Measurements from ENCODE around the gene RGS3.
A peak's percentile ranks its signal among the peaks of the same experiment; 100 is the strongest.

Gene RGS3

DNA sequence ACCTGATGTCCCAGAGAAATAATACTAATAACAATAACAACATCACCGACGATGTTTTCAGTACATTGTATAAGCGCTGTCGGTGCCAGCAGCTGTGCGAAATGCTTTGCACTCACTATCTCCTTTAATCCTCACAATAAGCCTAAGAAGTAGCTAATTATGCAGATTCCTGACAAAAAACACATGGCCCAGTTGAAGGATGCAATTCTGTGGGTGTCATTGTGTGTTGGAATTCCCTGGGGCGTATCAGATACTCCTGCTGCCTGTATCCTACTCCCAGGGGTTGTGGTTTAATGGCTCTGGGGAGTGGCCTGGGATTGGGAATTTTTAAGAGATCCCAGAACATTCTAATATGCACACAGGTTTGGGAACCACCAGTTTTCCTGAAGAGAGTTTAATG lies 154.0 kb downstream of the RGS3 start:
- no peaks in the 10 kb centered on the region for H3K36me3 ChIP-seq (ENCODE audit: control insufficient read depth, insufficient read depth, low read length)
- no peak overlapping the region for H3K27ac ChIP-seq (ENCODE audit: low read length)
- peaks cover 3% of the 10 kb centered on the region; the same call in 1 of the 2 replicates for H3K4me1 ChIP-seq (ENCODE audit: control insufficient read depth, insufficient read depth, low read length)
- no peaks in the 10 kb centered on the region for H3K27me3 ChIP-seq (ENCODE audit: control insufficient read depth, insufficient read depth, low read length)
- no CpG with 5 or more reads among the region's 6 CpGs for WGBS (ENCODE audit: insufficient coverage, insufficient read length)
- no peak overlapping the region for H3K4me3 ChIP-seq (ENCODE audit: low read length)
- no peaks in the 10 kb centered on the region for H3K9me3 ChIP-seq (ENCODE audit: control insufficient read depth, insufficient read depth, low read length)
- no peak for DNase-seq (ENCODE audit: low read depth, low spot score)

DNA sequence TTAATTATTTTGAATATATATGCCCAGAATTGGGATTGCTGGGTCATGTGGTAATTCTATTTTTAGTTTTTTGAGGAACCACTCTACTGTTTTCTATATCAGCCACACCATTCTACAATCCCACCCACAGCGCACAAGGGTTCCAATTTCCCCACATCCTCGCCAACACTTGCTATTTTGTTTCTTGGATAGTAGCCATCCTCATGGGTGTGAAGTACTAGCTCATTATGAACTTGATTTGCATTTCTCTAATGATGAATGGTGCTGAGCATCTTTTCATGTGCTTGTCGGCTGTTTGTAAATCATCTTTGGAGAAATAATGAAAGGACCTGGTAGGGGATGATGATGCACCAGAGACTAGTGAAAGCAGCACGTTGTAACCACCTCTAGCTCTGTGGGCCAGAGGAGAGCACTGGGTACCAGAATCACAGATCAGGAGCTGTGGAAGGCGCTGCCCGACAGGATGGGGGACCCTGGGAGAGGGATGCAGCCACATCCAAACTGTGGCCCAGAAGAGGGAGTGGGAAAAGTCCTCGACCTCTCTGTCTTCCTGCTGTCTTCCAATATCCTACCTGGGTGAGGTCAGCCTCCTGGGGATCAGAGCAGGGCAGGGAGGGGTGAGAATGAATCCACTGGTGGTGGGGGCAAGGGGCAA lies 155.4 kb downstream of the RGS3 start:
- Histone ChIP-seq H3K27ac (ENCODE audit: low read length) (no peak overlapping the region), H3K27me3 (ENCODE audit: control insufficient read depth, insufficient read depth, low read length) (no peaks in the 10 kb centered on the region), H3K4me3 (ENCODE audit: low read length) (no peak overlapping the region), H3K4me1 (ENCODE audit: control insufficient read depth, insufficient read depth, low read length) (peaks cover 6% of the 10 kb centered on the region; the same call in 1 of the 2 replicates), H3K36me3 (ENCODE audit: control insufficient read depth, insufficient read depth, low read length) (no peaks in the 10 kb centered on the region), H3K9me3 (ENCODE audit: control insufficient read depth, insufficient read depth, low read length) (no peaks in the 10 kb centered on the region)
- WGBS (ENCODE audit: insufficient coverage, insufficient read length): no CpG with 5 or more reads among the region's 7 CpGs
- DNase-seq (ENCODE audit: low read depth, low spot score): no peak

DNA sequence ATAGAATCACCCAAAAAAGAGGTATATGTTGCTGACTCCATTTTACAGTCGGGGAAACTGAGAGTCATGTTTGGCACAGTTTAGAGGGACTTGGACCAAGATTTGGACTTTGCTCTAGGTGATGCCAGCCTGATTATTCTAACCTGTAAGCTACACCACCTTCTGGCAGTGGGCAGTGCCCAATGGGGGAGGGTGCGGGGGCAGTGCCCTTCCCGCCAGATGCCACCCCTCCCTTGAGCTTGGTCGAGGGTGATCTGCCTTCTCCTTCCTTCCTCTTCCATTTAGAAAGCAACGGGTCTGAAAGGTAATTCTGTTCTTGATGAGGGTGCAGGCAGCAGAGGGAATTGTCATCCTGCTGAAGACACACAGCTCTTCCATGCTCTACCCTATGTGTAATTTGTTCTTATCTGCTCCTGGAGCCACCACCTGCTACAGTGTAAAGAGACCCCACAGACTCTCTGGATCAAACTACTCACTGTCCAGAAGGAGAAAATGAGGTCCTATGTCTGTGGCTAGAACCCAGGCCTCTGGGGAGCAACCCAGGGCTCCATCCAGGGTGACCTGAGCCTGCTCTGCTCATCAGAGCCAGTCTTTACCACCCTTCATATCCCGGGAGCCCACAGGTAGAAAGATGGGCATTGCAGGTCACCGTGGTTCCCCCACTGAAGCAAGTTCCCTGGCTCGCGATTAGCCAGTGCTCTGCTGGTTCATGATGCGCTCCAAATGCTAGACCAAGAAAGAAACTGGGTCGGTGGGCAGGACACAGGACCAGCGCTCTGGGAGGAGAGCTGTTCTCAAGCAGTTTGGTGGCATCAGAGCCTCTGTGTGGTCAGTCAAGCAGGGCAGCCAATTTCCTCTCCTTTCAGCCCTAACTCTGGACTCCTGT lies 156.2 kb downstream of the RGS3 start:
- H3K27ac ChIP-seq (ENCODE audit: low read length): no peak overlapping the region
- WGBS (ENCODE audit: insufficient coverage, insufficient read length): no CpG with 5 or more reads among the region's 12 CpGs
- H3K4me1 ChIP-seq (ENCODE audit: control insufficient read depth, insufficient read depth, low read length): peaks cover 6% of the 10 kb centered on the region; the same call in 1 of the 2 replicates
- H3K4me3 ChIP-seq (ENCODE audit: low read length): no peak overlapping the region
- no peak for DNase-seq (ENCODE audit: low read depth, low spot score)
- H3K27me3 ChIP-seq (ENCODE audit: control insufficient read depth, insufficient read depth, low read length): no peaks in the 10 kb centered on the region
- no peaks in the 10 kb centered on the region for H3K9me3 ChIP-seq (ENCODE audit: control insufficient read depth, insufficient read depth, low read length)
- H3K36me3 ChIP-seq (ENCODE audit: control insufficient read depth, insufficient read depth, low read length): no peaks in the 10 kb centered on the region

DNA sequence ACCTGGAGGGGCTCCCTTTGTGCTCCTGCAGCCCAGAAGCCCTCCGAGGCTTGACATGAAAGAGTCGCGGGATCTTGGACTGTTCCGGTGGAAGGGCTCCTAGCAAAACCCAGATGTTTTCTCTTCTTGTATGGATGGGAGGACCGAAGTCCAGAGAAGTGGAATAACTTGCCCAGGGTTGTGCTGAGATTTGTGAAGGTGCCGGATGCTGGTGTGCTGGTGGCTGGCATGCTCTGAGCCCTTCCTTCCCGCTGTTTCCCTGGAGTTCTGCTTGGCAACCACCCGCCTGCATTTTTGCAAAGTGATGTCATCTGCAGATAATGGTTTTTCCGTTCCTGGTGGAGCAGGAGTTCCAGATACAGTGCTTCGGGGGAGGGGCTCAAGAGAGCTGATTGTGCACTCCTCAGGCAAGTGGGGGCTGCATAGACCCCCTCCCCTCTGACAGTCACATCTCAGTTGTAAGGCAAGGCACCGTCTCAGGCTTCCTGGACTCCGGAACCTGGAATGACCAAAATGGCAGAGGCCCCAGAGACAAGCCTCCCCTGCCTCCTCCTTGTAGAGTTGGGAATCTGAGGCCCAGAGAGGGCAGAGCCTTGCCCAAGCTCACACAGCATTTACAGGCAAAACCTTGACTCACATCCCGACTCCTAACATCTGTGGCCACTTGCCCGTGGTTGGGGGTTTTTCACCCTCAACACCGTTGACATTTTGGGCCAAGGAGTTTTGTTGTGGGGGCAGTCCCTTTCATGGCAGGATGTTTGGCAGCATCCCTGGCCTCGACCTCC lies 157.0 kb downstream of the RGS3 start:
- Histone ChIP-seq H3K4me3 (ENCODE audit: low read length) (no peak overlapping the region), H3K27me3 (ENCODE audit: control insufficient read depth, insufficient read depth, low read length) (no peaks in the 10 kb centered on the region), H3K9me3 (ENCODE audit: control insufficient read depth, insufficient read depth, low read length) (no peaks in the 10 kb centered on the region), H3K36me3 (ENCODE audit: control insufficient read depth, insufficient read depth, low read length) (no peaks in the 10 kb centered on the region), H3K4me1 (ENCODE audit: control insufficient read depth, insufficient read depth, low read length) (peaks cover 6% of the 10 kb centered on the region), H3K27ac (ENCODE audit: low read length) (no peak overlapping the region)
- DNase-seq (ENCODE audit: low read depth, low spot score): peak; percentile 67
- no CpG with 5 or more reads among the region's 16 CpGs for WGBS (ENCODE audit: insufficient coverage, insufficient read length)

DNA sequence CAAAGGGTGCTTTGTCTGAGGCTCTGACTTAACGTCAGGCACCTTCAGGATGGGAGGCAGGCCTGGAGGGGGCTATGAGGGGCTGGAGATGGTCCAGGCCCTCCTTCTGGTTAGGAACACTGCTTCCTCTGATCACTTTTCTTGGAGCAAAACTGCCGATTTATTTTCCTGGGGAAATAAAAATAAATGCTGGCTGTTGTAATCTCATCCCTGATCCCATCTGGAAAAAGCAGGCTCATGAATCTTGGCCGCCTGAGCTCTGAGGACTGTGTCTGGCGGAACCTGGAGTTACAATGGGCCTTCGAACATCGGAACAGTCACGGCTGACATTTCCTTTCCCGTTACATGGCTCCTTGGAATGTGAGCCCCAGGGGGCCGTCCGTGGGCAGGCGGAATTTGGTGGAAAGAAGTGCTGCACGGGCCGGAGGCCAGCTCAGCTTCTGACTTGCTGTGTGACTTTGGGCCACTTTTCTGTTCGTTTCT lies 157.8 kb downstream of the RGS3 start:
- no peak for DNase-seq (ENCODE audit: low read depth, low spot score)
- no CpG with 5 or more reads among the region's 14 CpGs for WGBS (ENCODE audit: insufficient coverage, insufficient read length)

DNA sequence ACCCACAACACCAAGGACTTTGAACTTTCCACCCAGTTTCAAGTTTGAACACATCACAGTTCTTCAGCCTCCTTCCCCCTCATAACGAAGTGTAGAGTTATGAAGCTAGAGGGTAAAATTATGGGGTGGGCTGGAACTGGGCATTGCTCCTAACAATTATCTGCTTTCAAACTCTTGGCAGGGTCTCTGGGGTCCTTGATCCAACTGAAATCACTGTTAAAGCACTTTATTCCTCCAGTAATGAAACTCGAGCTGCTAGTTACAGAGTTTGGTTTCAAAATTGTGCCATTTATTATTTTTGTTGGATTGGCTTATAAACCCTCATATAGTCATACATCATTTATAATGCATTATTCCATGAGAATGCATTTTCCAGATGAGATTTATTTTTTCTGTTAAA lies 158.5 kb downstream of the RGS3 start:
- H3K9me3 ChIP-seq (ENCODE audit: control insufficient read depth, insufficient read depth, low read length): no peaks in the 10 kb centered on the region
- H3K27ac ChIP-seq (ENCODE audit: low read length): no peak overlapping the region
- no CpG with 5 or more reads among the region's 2 CpGs for WGBS (ENCODE audit: insufficient coverage, insufficient read length)
- H3K27me3 ChIP-seq (ENCODE audit: control insufficient read depth, insufficient read depth, low read length): no peaks in the 10 kb centered on the region
- no peak overlapping the region for H3K4me3 ChIP-seq (ENCODE audit: low read length)
- H3K36me3 ChIP-seq (ENCODE audit: control insufficient read depth, insufficient read depth, low read length): no peaks in the 10 kb centered on the region
- peaks cover 6% of the 10 kb centered on the region for H3K4me1 ChIP-seq (ENCODE audit: control insufficient read depth, insufficient read depth, low read length)
- no peak for DNase-seq (ENCODE audit: low read depth, low spot score)

More for the DNA sequence above, 157.8 kb downstream of the RGS3 start:
- H3K27me3 ChIP-seq (ENCODE audit: control insufficient read depth, insufficient read depth, low read length): no peaks in the 10 kb centered on the region
- no peaks in the 10 kb centered on the region for H3K36me3 ChIP-seq (ENCODE audit: control insufficient read depth, insufficient read depth, low read length)
- no peaks in the 10 kb centered on the region for H3K9me3 ChIP-seq (ENCODE audit: control insufficient read depth, insufficient read depth, low read length)
- H3K4me3 ChIP-seq (ENCODE audit: low read length): no peak overlapping the region
- no peak overlapping the region for H3K27ac ChIP-seq (ENCODE audit: low read length)
- peaks cover 6% of the 10 kb centered on the region for H3K4me1 ChIP-seq (ENCODE audit: control insufficient read depth, insufficient read depth, low read length)

DNA sequence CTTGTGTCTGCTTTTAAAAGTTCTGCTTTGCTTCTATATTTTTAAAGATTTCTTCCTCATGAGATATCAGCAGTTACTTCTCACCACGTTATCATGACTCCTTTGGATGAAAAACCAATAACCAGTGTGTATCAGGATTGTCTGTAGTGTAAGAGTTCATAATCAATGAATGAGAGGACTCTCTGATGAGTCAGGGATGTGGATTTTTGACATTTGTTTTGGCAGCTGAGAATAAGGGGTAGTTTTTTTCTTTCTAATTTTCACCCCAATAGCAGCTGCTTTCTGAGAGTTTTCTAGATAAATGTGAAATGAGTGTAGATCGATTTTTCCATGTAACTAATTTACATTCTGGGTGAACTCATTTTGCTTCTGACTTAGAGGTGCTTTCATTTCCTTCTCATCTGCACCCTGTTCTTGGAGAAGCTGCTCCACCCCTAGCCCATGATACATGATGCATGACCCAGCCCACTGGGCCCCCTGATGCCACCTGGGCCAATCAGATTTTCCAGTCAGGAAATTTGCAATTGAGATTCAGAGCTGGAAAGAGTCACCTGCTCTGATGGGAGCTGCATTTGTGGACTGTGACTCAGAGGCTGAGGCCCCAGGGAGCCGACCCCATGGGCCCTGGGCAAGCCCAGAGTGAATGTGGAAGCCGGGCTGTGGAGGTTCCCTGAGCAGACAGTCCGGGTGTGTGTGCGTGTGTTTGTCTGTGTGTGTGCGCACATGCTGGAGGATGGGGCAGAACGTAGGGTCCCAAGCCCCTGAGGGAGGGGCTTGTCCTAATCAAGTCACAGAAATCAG lies 159.3 kb downstream of the RGS3 start:
- H3K4me3 ChIP-seq (ENCODE audit: low read length): no peak overlapping the region
- no peak overlapping the region for H3K27ac ChIP-seq (ENCODE audit: low read length)
- no peaks in the 10 kb centered on the region for H3K27me3 ChIP-seq (ENCODE audit: control insufficient read depth, insufficient read depth, low read length)
- WGBS (ENCODE audit: insufficient coverage, insufficient read length): no CpG with 5 or more reads among the region's 8 CpGs
- peaks cover 6% of the 10 kb centered on the region for H3K4me1 ChIP-seq (ENCODE audit: control insufficient read depth, insufficient read depth, low read length)
- no peaks in the 10 kb centered on the region for H3K36me3 ChIP-seq (ENCODE audit: control insufficient read depth, insufficient read depth, low read length)
- no peaks in the 10 kb centered on the region for H3K9me3 ChIP-seq (ENCODE audit: control insufficient read depth, insufficient read depth, low read length)
- peak; percentile 70 for DNase-seq (ENCODE audit: low read depth, low spot score)

DNA sequence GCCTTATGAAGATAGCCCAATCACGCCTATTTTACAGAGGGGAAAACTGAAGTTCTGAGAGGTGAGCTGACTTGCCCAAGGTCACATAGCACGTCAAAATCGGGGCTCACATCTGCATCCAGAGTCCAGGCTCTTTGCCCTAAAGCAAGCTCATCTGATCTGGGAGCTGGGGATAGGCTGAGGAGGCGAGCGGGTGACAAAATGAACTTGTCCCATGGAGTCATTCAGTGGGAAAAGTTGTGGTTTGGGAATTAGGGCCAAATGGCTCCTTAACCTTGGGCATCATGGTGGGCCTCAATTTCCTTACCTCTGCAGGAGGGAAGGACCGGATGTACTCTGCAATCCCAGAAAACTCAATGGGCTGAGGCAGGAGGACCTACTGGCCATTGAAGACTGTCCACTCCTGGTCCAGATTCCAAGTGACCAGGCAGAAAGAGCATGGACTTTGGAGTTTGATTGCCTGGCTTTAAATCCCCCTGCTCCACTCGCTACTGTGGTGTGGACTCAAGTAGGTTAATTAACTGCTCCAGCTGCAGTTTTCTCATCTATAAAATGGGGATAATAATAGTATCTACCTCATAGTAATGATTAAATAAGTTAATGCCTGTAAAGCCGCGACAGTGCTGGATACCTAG lies 160.4 kb downstream of the RGS3 start:
- Histone ChIP-seq H3K27me3 (ENCODE audit: control insufficient read depth, insufficient read depth, low read length) (no peaks in the 10 kb centered on the region), H3K27ac (ENCODE audit: low read length) (no peak overlapping the region), H3K36me3 (ENCODE audit: control insufficient read depth, insufficient read depth, low read length) (no peaks in the 10 kb centered on the region), H3K4me3 (ENCODE audit: low read length) (no peak overlapping the region), H3K9me3 (ENCODE audit: control insufficient read depth, insufficient read depth, low read length) (no peaks in the 10 kb centered on the region), H3K4me1 (ENCODE audit: control insufficient read depth, insufficient read depth, low read length) (peaks cover 6% of the 10 kb centered on the region)
- WGBS (ENCODE audit: insufficient coverage, insufficient read length): no CpG with 5 or more reads among the region's 9 CpGs
- no peak for DNase-seq (ENCODE audit: low read depth, low spot score)

DNA sequence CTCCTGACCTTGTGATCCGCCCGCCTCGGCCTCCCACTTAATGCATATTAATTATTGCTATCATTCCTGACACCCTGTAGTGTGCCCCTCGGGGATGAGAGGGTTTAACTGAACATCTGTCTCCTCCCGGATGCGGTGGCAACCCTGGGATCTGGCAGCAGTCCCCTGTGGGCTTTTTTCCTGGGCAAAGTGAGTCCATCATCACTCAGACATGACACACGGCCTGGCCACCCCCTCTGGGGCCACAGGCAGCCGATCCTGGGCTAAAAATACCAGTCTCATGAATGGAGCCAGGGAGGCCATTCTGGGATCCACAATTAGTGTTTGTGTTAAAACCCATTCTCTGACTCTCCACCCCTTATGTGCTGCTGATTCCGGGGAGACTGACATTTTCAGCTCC lies 161.2 kb downstream of the RGS3 start:
- H3K9me3 ChIP-seq (ENCODE audit: control insufficient read depth, insufficient read depth, low read length): no peaks in the 10 kb centered on the region
- peaks cover 6% of the 10 kb centered on the region for H3K4me1 ChIP-seq (ENCODE audit: control insufficient read depth, insufficient read depth, low read length)
- DNase-seq (ENCODE audit: low read depth, low spot score): no peak
- no peak overlapping the region for H3K4me3 ChIP-seq (ENCODE audit: low read length)
- H3K27me3 ChIP-seq (ENCODE audit: control insufficient read depth, insufficient read depth, low read length): no peaks in the 10 kb centered on the region
- no peak overlapping the region for H3K27ac ChIP-seq (ENCODE audit: low read length)
- no peaks in the 10 kb centered on the region for H3K36me3 ChIP-seq (ENCODE audit: control insufficient read depth, insufficient read depth, low read length)
- WGBS (ENCODE audit: insufficient coverage, insufficient read length): no CpG with 5 or more reads among the region's 9 CpGs

Data from iPS DF 6.9 (cell line).